ENCODE data around the gene SPSB3.

SPSB3 gene

DNA sequence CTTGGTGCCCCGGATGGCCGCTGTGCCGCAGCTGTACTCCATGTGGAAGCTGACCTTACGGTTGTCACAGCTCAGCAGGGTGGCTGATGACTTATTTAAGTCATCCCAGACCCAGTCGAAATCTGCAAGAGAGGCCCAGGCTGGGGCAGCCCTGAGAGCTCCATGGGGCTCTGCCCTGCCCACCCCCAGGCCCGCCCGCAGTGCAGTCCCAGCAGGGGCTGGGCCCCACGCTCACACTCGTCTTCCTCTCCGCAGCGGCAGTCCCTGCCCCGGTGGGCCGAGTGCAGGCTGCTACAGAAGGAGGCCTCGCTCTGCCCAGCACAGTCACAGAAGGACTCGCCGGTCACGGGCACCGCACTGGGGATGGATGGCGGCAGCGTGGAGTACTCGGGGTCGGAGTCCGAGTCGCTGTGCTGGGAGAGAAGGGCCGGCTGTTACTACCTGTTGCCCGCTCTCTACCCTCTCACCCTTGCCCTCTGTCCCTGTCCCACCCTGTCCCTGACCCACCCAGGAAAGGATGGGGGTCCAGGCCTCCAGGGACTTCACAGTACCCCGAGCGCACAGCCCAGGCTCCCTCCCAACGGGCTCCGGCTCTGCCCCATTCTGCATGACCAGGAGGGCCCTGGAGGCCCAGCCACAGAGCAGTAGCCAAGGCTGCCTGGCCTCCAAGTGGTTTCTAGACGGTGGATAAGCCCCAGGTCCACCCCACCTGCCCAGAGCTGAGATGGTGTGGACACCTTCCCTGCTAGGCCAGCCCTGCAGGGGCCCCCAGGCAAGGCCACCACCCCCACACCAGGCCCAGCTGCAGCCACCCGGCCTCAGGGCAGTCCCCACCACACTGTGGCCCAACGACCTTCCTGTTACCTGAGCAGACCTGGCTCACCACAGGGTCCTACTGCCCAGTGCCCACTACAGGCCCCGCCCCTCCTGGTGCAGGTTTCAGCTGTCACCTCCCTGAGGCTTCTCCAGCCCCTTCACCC, 3.9 kb downstream of the SPSB3 start (continued):
- TF ChIP-seq, protein P1, sequence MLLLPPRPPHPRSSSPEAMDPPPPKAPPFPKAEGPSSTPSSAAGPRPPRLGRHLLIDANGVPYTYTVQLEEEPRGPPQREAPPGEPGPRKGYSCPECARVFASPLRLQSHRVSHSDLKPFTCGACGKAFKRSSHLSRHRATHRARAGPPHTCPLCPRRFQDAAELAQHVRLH (tag by site-specific recombination; IDR thresholded peaks at IDR 0.05): no peak

DNA sequence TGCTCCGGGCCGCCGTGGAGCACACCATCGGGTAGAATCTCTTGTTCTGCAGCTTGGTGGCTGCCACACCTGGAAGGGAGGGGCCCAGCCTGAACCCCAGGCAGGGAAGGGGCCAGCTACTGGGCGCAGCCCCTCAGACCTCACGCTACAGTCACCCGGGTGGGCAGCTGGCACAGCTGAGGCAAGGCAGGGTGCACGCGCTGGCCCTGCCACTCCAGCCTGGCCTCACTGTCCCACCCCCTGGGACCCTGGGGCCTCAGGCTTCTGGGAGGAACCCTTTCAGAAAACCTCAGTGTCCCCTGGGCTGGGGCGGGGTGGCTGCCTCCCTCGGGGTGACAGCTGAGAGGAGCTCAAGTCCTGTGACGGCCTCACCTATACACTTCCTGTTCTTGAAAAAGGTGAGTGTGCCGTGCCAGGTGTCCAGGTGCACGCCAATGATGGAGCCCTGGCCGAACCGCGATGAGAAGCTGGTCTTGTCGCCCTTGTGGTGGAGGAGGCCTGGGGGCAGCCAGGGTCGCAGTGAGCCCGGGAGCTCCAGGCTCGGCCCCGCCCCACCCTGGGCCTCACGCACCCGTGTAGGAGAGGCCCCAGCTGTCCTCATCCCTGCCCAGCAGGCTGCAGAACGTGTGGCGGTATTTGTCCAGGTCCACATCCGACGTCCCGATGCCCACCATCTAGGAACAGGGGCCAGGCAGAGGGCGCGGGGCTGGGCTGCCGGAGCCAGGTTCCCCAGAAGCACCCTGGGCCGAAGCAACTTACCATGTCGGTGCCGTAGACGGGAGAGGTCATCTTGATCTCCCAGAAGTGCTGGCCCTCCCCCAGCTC, 4.8 kb downstream of the SPSB3 start:
- POLR2A ChIA-PET: interaction anchor here (0.6 to 1.0 kb wide), 3 partner anchors 11 to 187 kb away, joined by 3 read pairs; partner anchors contain the start of gene RPS2
- Histone ChIP-seq H3K4me1 (ENCODE audit: control insufficient read depth, insufficient read depth, low read length) (peaks cover 9% of the 10 kb centered on the region), H3K36me3 (ENCODE audit: control insufficient read depth in 2 of 2, insufficient read depth in 1 of 2, low read length in 2 of 2) (peaks cover 4 to 68% of the 10 kb centered on the region in 2 experiments; a peak in 2 of 3 replicates), H3K4me3 (ENCODE audit: low read depth, low read length) (no peak overlapping the region), H3K9me3 (ENCODE audit: control insufficient read depth, insufficient read depth, low read depth, low read length) (no peaks in the 10 kb centered on the region), H3K27ac (ENCODE audit: extremely low read depth, low read depth, low read length) (peak overlapping the region; percentile 22; the same call in 1 of the 2 replicates)
- CTCF ChIA-PET: no interaction called here
- TF ChIP-seq ZEB2 (tag by site-specific recombination; IDR thresholded peaks at IDR 0.05) (0 out of 2 replicates have a peak, but pooled peaks have one; percentile 19), ZNF843 (tag by site-specific recombination; IDR thresholded peaks at IDR 0.05) (no peak), ZNF394 (tag by site-specific recombination; IDR thresholded peaks at IDR 0.05; ENCODE audit: borderline replicate concordance) (no peak), ZNF664 (tag by site-specific recombination; IDR thresholded peaks at IDR 0.05) (no peak), ZNF670 (tag by site-specific recombination; IDR thresholded peaks at IDR 0.05; ENCODE audit: low read depth) (no peak), ZNF600 (tag by site-specific recombination; IDR thresholded peaks at IDR 0.05) (peak; percentile 24; the same call in 1 of the 2 replicates), ZNF626 (tag by site-specific recombination; IDR thresholded peaks at IDR 0.05) (no peak), ZNF133 (tag by site-specific recombination; IDR thresholded peaks at IDR 0.05) (no peak), ZNF776 (tag by site-specific recombination; IDR thresholded peaks at IDR 0.05; ENCODE audit: borderline replicate concordance) (no peak), ZNF624 (tag by site-specific recombination; IDR thresholded peaks at IDR 0.05) (no peak), ZNF423 (tag by site-specific recombination; IDR thresholded peaks at IDR 0.05) (no peak), KLF8 (tag by site-specific recombination; IDR thresholded peaks at IDR 0.05) (peak; percentile 14; the same call in 1 of the 2 replicates), ZNF785 (tag by site-specific recombination; IDR thresholded peaks at IDR 0.05) (no peak), ZNF2 (tag by site-specific recombination; IDR thresholded peaks at IDR 0.05) (no peak), KLF1 (tag by site-specific recombination; IDR thresholded peaks at IDR 0.05) (peak; percentile 58; the same call in 1 of the 2 replicates), PRDM1 (tag by site-specific recombination; IDR thresholded peaks at IDR 0.05) (no peak)
- TF ChIP-seq, protein P2, sequence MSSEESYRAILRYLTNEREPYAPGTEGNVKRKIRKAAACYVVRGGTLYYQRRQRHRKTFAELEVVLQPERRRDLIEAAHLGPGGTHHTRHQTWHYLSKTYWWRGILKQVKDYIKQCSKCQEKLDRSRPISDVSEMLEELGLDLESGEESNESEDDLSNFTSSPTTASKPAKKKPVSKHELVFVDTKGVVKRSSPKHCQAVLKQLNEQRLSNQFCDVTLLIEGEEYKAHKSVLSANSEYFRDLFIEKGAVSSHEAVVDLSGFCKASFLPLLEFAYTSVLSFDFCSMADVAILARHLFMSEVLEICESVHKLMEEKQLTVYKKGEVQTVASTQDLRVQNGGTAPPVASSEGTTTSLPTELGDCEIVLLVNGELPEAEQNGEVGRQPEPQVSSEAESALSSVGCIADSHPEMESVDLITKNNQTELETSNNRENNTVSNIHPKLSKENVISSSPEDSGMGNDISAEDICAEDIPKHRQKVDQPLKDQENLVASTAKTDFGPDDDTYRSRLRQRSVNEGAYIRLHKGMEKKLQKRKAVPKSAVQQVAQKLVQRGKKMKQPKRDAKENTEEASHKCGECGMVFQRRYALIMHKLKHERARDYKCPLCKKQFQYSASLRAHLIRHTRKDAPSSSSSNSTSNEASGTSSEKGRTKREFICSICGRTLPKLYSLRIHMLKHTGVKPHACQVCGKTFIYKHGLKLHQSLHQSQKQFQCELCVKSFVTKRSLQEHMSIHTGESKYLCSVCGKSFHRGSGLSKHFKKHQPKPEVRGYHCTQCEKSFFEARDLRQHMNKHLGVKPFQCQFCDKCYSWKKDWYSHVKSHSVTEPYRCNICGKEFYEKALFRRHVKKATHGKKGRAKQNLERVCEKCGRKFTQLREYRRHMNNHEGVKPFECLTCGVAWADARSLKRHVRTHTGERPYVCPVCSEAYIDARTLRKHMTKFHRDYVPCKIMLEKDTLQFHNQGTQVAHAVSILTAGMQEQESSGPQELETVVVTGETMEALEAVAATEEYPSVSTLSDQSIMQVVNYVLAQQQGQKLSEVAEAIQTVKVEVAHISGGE (tag by site-specific recombination; conservative IDR thresholded peaks at IDR 0.05; ENCODE audit: low read depth): no peak
